Adipocyte (in vitro differentiated cells): ENCODE data around the gene PRIMPOL.
"Not testable (repeated sequence)": the region's sequence is repeated elsewhere in the genome, so short reads cannot be mapped to it uniquely, and the experiment has no call there.

Experiments
- DNase-seq: peaks from one replicate; pipeline ENCODE4 v3.0.0-alpha.2; 2015; ENCODE audit warnings: low read depth
- H3K27me3 ChIP-seq: replicated peaks from 2 replicates; pipeline ENCODE4 v1.7.0; 2013; ENCODE audit warnings: mild to moderate bottlenecking, low read length, moderate library complexity; ENCODE audit not compliant: control insufficient read depth, insufficient read depth
- H3K36me3 ChIP-seq: 2 replicates; pipeline ENCODE4 v1.7.0; 2013; ENCODE audit warnings: low read length, mild to moderate bottlenecking, moderate library complexity; ENCODE audit not compliant: control insufficient read depth, insufficient read depth, severe bottlenecking
- H3K4me1 ChIP-seq: 2 replicates; pipeline ENCODE4 v1.7.0; 2013; ENCODE audit warnings: mild to moderate bottlenecking, low read length, moderate library complexity; ENCODE audit not compliant: control insufficient read depth, insufficient read depth
- H3K4me3 ChIP-seq: 2 replicates; pipeline ENCODE4 v1.7.0; 2013; ENCODE audit warnings: mild to moderate bottlenecking, low read length, moderate library complexity
- H3K9ac ChIP-seq: 2 replicates; pipeline ENCODE4 v1.7.0; 2013; ENCODE audit warnings: mild to moderate bottlenecking, low read length, moderate library complexity
- H3K9me3 ChIP-seq: 2 replicates; pipeline ENCODE4 v1.7.0; 2013; ENCODE audit warnings: mild to moderate bottlenecking, low read length, moderate library complexity; ENCODE audit not compliant: control insufficient read depth

PRIMPOL gene

DNA sequence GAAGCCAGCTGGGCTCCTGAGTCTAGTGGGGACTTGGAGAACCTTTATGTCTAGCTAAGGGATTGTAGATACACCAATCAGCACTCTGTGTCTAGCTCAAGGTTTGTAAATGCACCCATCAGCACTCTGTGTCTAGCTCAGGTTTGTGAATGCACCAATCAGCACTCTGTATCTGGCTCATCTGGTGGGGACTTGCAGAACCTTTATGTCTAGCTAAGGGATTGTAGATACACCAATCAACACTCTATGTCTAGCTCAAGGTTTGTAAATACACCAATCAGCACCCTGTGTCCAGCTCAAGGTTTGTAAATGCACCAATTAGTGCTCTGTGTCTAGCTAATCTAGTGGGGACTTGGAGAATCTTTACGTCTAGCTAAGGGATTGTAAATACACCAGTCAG, 92.1 kb downstream of the PRIMPOL start:
- H3K4me3 ChIP-seq, DNase-seq, H3K36me3 ChIP-seq, H3K27me3 ChIP-seq, H3K9ac ChIP-seq, H3K9me3 ChIP-seq: not testable (repeated sequence)
- peaks cover 12% of the 10 kb centered on the region for H3K4me1 ChIP-seq

DNA sequence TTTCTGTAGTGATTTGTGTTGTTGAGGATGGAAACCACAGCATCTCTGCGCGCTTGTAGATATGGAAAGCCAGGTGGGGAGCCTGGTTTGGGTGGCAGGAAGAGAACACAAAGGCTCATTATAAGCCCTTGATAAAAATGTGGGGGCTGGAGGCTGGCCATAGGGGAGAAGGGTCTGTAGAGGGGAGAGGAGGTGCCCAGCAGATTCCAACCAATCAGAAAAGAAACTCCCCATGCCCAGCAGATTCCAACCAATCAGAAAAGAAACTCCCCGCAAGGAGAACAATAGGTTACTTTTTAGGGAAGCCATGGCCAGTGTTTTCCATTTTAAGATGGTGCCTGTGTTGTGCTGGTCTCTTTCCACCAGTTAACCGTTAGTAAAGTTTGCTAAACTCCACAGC, 94.1 kb downstream of the PRIMPOL start:
- H3K4me1 ChIP-seq = peaks cover 32% of the 10 kb centered on the region
- DNase-seq = no peak

DNA sequence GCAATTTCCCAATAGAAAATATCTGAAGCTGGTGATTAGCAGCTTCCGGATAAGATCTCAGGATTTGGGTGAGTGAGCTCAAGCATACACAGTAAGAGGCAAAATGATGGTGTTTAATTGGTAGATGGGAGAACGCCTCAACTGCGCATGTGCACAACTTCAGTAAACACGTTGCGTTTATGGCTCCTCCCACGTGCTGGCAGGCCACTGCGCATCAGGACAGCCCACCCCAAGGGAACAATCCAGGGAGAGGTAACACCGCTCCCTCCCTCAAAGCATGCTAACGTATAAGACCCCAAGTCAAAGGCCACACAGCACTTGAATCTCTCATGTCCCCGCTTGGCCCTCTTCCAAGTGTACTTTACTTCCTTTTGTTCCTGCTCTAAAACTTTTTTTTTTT, 94.7 kb downstream of the PRIMPOL start:
- Histone ChIP-seq H3K27me3 (no peaks in the 10 kb centered on the region), H3K9ac (no peak overlapping the region), H3K36me3 (no peaks in the 10 kb centered on the region), H3K4me1 (peaks cover 32% of the 10 kb centered on the region), H3K9me3 (no peaks in the 10 kb centered on the region), H3K4me3 (no peak overlapping the region)
- DNase-seq = no peak

More for the DNA sequence above, 94.1 kb downstream of the PRIMPOL start:
- Histone ChIP-seq H3K9me3 (no peaks in the 10 kb centered on the region), H3K9ac (no peak overlapping the region), H3K27me3 (no peaks in the 10 kb centered on the region), H3K36me3 (no peaks in the 10 kb centered on the region), H3K4me3 (no peak overlapping the region)
